Measurements from ENCODE around the gene GARIN6. TPM values are rescaled to one million over a fixed set of nuclear protein-coding genes. Genes with fewer than 3 reads are reported as not detected.
"Not testable (repeated sequence)": the region's sequence is repeated elsewhere in the genome, so short reads cannot be mapped to it uniquely, and the experiment has no call there.

Gene GARIN6
- total RNA-seq, 4 donors from 2014 or later = not detected

DNA sequence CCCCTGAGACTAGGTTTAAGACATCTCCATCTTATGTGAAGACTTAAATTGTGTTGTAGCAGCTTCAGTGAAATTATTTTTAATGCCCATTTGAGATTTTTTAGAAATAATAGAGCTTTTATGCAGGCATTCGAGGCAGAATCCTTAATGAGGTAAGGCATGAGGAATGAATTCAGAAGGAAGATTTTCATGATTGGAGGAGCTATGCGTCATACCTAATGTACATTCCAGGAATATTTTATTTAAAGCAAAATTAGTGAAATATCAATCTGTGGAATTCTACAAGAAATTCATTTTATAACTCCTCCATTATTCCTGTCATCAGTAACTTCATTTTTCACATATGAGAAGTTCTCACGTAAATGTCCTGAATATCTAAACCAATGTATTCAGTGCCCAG is 36.0 kb upstream of the GARIN6 start:
- intact Hi-C loops (cut with DNase I) = no loop called here
- Histone ChIP-seq H3K27me3 (no peaks in the 10 kb centered on the region), H3K27ac (no peak overlapping the region), H3K4me1 (no peaks in the 10 kb centered on the region), H3K36me3 (no peaks in the 10 kb centered on the region), H3K4me3 (no peak overlapping the region), H3K9me3 (no peaks in the 10 kb centered on the region)
- no peak for TF ChIP-seq POLR2A (IDR thresholded peaks at IDR 0.05)
- TF ChIP-seq, protein P1, sequence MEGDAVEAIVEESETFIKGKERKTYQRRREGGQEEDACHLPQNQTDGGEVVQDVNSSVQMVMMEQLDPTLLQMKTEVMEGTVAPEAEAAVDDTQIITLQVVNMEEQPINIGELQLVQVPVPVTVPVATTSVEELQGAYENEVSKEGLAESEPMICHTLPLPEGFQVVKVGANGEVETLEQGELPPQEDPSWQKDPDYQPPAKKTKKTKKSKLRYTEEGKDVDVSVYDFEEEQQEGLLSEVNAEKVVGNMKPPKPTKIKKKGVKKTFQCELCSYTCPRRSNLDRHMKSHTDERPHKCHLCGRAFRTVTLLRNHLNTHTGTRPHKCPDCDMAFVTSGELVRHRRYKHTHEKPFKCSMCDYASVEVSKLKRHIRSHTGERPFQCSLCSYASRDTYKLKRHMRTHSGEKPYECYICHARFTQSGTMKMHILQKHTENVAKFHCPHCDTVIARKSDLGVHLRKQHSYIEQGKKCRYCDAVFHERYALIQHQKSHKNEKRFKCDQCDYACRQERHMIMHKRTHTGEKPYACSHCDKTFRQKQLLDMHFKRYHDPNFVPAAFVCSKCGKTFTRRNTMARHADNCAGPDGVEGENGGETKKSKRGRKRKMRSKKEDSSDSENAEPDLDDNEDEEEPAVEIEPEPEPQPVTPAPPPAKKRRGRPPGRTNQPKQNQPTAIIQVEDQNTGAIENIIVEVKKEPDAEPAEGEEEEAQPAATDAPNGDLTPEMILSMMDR (IDR thresholded peaks at IDR 0.05) = no peak
- WGBS, 2 donors = 76 to 81% methylated on average over 3 of the region's 3 CpGs
- no peak for DNase-seq

DNA sequence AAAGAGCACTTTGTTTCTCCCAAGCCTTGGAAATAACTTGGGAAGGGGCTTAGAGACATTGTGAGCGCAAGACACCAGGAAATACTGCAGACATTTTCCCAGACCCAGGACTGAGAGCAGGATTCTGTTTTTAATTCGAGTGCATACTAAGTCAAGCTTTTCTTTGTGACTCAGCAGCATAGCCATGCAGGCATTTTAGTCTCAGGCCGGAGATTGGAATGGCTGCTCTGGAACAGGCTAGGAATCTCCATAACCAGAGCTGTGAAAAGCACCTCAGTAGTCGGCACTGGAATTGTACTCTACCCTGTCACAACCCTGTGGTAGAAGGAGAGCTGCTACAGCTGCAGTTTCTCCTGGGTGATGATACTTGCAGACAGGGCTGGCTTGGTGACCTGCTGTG is 28.9 kb upstream of the GARIN6 start:
- DNase-seq = no peak
- 70 to 89% methylated on average over 3 to 4 of the region's 4 CpGs for WGBS, 2 donors
- no peak overlapping the region for H3K27ac ChIP-seq
- H3K4me1 ChIP-seq = no peaks in the 10 kb centered on the region
- intact Hi-C loops (cut with DNase I) = no loop called here
- no peak overlapping the region for H3K4me3 ChIP-seq
- H3K9me3 ChIP-seq = peaks cover 0 to 30% (median 7%) of the 10 kb centered on the region in 3 donors
- TF ChIP-seq, protein P1 (IDR thresholded peaks at IDR 0.05) = no peak
- TF ChIP-seq POLR2A (IDR thresholded peaks at IDR 0.05) = no peak
- no peaks in the 10 kb centered on the region for H3K27me3 ChIP-seq
- H3K36me3 ChIP-seq = no peaks in the 10 kb centered on the region

DNA sequence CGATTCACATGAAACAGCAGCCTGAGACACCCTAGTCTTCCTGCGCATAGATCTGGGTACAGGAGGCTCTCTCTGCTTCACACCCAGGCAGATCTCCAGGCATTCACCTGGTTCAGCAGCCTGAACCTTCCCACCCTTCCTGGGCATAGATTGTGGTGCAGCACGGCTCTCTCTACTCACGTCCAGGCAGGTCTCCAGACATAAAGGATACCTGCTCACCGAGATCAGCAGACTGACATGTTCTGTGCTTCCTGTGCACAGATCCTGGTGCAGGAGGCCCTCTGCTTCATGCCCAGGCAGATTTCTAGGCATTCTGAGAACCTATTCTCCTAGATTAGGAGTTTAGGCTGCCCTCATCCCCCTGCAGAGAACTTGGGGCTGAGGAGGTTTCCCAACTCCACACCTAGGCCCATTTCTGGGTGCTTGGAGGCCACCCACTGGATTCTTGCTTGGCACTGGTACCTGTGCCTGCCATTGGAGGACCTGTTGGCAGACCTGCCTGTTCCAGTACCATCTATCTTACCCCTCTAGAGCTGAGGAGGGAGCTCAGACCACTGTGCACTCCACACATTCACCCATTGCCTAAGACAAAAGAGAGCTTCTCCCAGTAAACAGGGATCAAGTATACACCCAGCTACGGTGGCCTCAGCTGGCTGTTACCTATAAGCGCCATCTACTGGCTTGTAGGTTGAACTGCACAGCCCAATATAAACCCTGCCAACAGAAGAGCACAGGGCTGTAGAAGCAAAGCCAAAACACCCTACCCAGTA is 28.0 kb upstream of the GARIN6 start:
- peaks cover 0 to 30% (median 7%) of the 10 kb centered on the region in 3 donors for H3K9me3 ChIP-seq
- H3K36me3 ChIP-seq = no peaks in the 10 kb centered on the region
- H3K4me1 ChIP-seq = no peaks in the 10 kb centered on the region
- no peaks in the 10 kb centered on the region for H3K27me3 ChIP-seq
- intact Hi-C loops (cut with DNase I) = no loop called here
- no peak for DNase-seq
- H3K4me3 ChIP-seq = no peak overlapping the region
- no peak overlapping the region for H3K27ac ChIP-seq
- TF ChIP-seq, protein P1 (IDR thresholded peaks at IDR 0.05) = peak in 3 of 6 experiments; percentile 36 to 75 (median 46)
- TF ChIP-seq POLR2A (IDR thresholded peaks at IDR 0.05) = no peak
- WGBS, 2 donors = 42 to 70% methylated on average over 4 to 7 of the region's 7 CpGs

DNA sequence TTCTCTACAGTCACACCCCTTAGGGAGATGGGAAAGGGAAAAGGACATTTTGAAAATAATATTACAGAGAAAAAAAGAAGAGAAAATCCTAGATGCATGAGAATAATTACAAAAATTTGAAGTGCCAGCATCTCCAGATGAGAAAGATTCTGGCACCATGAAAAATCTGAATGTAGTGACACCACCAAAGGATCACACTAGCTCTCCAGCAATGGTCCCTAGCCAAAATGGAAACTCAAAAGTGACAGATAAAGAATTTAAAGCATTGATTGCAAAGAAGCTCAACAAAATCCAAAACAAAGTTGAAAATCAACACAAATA is 27.4 kb upstream of the GARIN6 start:
- TF ChIP-seq POLR2A (IDR thresholded peaks at IDR 0.05) = no peak
- TF ChIP-seq, protein P1 (IDR thresholded peaks at IDR 0.05) = no peak
- Histone ChIP-seq H3K27me3 (no peaks in the 10 kb centered on the region), H3K36me3 (no peaks in the 10 kb centered on the region), H3K4me3 (no peak overlapping the region), H3K27ac (no peak overlapping the region), H3K4me1 (no peaks in the 10 kb centered on the region), H3K9me3 (peaks cover 0 to 30% (median 7%) of the 10 kb centered on the region in 3 donors)
- intact Hi-C loops (cut with DNase I) = no loop called here
- no peak for DNase-seq

DNA sequence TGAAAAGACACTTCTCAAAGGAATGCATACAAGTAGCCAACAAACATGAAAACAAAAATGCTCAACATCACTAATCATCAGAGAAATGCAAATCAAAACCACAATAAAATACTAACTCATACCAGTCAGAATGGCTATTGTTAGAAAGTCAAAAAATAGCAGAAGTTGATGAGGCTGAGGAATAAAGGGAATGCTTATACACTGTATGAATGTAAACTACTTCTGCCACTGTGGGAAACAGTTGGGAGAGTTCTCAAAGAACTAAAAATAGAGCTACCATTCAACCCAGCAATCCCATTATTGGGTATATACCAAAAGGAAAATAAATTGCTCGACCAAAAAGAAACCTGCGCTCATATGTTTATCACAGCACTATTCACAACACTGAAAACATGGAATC is 23.0 kb upstream of the GARIN6 start:
- H3K4me1 ChIP-seq; H3K4me3 ChIP-seq; intact Hi-C loops (cut with DNase I); H3K27ac ChIP-seq; DNase-seq; H3K27me3 ChIP-seq; H3K36me3 ChIP-seq: not testable (repeated sequence)
- 88 to 96% methylated on average over 2 of the region's 2 CpGs for WGBS, 2 donors
- H3K9me3 ChIP-seq = peaks cover 0 to 16% (median 1%) of the 10 kb centered on the region in 3 donors

DNA sequence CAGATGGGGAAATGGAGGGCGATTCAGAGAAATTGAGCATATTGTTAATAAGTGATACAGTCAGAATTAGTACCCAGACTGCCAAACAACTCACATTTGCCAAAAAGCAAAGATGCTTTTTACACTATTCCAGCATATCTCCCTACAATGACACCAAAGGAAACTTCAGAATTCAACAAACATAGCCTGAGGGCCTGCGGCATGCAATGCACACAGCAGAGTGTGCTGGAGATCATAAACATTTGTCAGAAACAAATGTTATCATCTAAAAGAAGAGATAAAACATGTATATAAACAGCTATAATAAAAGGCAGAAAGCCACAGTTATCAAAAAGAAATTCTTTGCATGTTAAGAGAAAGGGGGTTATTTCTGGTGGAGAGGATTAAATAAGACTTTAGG is 20.1 kb upstream of the GARIN6 start:
- H3K27ac ChIP-seq = no peak overlapping the region
- intact Hi-C loops (cut with DNase I) = no loop called here
- no peak for TF ChIP-seq POLR2A (IDR thresholded peaks at IDR 0.05)
- TF ChIP-seq, protein P1 (IDR thresholded peaks at IDR 0.05) = no peak
- no peaks in the 10 kb centered on the region for H3K9me3 ChIP-seq
- 74 to 77% methylated on average over 2 of the region's 2 CpGs for WGBS, 2 donors
- no peaks in the 10 kb centered on the region for H3K36me3 ChIP-seq
- no peaks in the 10 kb centered on the region for H3K27me3 ChIP-seq
- no peaks in the 10 kb centered on the region for H3K4me1 ChIP-seq
- no peak overlapping the region for H3K4me3 ChIP-seq
- no peak for DNase-seq

Data from esophagus squamous epithelium (tissue), 5 donors.